Measurements from ENCODE around the gene TDRD6.

- TF ChIP-seq, protein P1, sequence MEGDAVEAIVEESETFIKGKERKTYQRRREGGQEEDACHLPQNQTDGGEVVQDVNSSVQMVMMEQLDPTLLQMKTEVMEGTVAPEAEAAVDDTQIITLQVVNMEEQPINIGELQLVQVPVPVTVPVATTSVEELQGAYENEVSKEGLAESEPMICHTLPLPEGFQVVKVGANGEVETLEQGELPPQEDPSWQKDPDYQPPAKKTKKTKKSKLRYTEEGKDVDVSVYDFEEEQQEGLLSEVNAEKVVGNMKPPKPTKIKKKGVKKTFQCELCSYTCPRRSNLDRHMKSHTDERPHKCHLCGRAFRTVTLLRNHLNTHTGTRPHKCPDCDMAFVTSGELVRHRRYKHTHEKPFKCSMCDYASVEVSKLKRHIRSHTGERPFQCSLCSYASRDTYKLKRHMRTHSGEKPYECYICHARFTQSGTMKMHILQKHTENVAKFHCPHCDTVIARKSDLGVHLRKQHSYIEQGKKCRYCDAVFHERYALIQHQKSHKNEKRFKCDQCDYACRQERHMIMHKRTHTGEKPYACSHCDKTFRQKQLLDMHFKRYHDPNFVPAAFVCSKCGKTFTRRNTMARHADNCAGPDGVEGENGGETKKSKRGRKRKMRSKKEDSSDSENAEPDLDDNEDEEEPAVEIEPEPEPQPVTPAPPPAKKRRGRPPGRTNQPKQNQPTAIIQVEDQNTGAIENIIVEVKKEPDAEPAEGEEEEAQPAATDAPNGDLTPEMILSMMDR (IDR thresholded peaks at IDR 0.05; ENCODE audit: low read depth, low read length): no peak
- TF ChIP-seq EZH2phosphoT487 (IDR thresholded peaks at IDR 0.05; ENCODE audit: low read depth): no peak
These were observed 36.7 kb upstream of the TDRD6 start for GRCh38 chr6:46651006-46651405.
